CD4-positive, alpha-beta T cell treated with Interleukin-17A for 1 hour (primary cell): Measurements from ENCODE around the gene CHGA.

Experiments
- DNase-seq: peaks from one replicate; pipeline ENCODE4 v3.0.0-alpha.2; 2020

The CHGA gene

GRCh38 chr14:92922883-92923743 lies at the start of gene CHGA:
Gene CHGA (plus strand): TSS chr14:92923150. CDS start chr14:92923360, 210 bp downstream.
- DNase-seq: peak; percentile 21

- no peak for DNase-seq
Observed at GRCh38 chr14:92874962-92875661, 47.8 kb upstream of the CHGA start.

GRCh38 chr14:92877757-92878431 lies 45.1 kb upstream of the CHGA start:
- no peak for DNase-seq

GRCh38 chr14:92880351-92880750 lies 42.6 kb upstream of the CHGA start:
- no peak for DNase-seq

GRCh38 chr14:92880851-92881250 lies 42.1 kb upstream of the CHGA start:
- no peak for DNase-seq

GRCh38 chr14:92883066-92883465 lies 39.9 kb upstream of the CHGA start:
- no peak for DNase-seq

GRCh38 chr14:92884410-92884809 lies 38.5 kb upstream of the CHGA start:
- no peak for DNase-seq

- DNase-seq: no peak
Observed at GRCh38 chr14:92885279-92886061, 37.5 kb upstream of the CHGA start.

- no peak for DNase-seq
Observed at GRCh38 chr14:92886337-92886736, 36.6 kb upstream of the CHGA start.

- no peak for DNase-seq
Observed at GRCh38 chr14:92887157-92887556, 35.8 kb upstream of the CHGA start.

- DNase-seq: no peak
Observed at GRCh38 chr14:92888896-92889295, 34.1 kb upstream of the CHGA start.

- DNase-seq: peak; percentile 13
Observed at GRCh38 chr14:92890830-92891588, 31.9 kb upstream of the CHGA start.

GRCh38 chr14:92892589-92892988 lies 30.4 kb upstream of the CHGA start:
- no peak for DNase-seq

- no peak for DNase-seq
Observed at GRCh38 chr14:92895352-92895878, 27.5 kb upstream of the CHGA start.

GRCh38 chr14:92897922-92898565 lies 24.9 kb upstream of the CHGA start:
- peak; percentile 23 for DNase-seq

GRCh38 chr14:92898566-92899131 lies 24.3 kb upstream of the CHGA start:
- no peak for DNase-seq

GRCh38 chr14:92900660-92901059 lies 22.3 kb upstream of the CHGA start:
- no peak for DNase-seq

GRCh38 chr14:92902191-92902590 lies 20.8 kb upstream of the CHGA start:
- DNase-seq: no peak

- DNase-seq: no peak
Observed at GRCh38 chr14:92902726-92903125, 20.2 kb upstream of the CHGA start.

GRCh38 chr14:92903359-92903758 lies 19.6 kb upstream of the CHGA start:
- peak; percentile 7 for DNase-seq

GRCh38 chr14:92905667-92906066 lies 17.3 kb upstream of the CHGA start:
- DNase-seq: no peak
